ENCODE measurements around the gene STK17B.
"Not testable (repeated sequence)": the region's sequence is repeated elsewhere in the genome, so short reads cannot be mapped to it uniquely, and the experiment has no call there.

STK17B gene

GRCh38 chr2:196105951-196106350, 65.4 kb downstream of the STK17B start:
- DNase-seq = no peak

GRCh38 chr2:196104066-196104465, 67.3 kb downstream of the STK17B start:
- DNase-seq = no peak

GRCh38 chr2:196103626-196104025, 67.8 kb downstream of the STK17B start:
- no peak for DNase-seq

GRCh38 chr2:196101325-196101991, 69.9 kb downstream of the STK17B start:
- peak; percentile 79 for DNase-seq

GRCh38 chr2:196099916-196100315, 71.5 kb downstream of the STK17B start:
- no peak for DNase-seq

- no peak for DNase-seq
Measured at GRCh38 chr2:196097864-196098660, 73.3 kb downstream of the STK17B start.

GRCh38 chr2:196096982-196097745, 74.2 kb downstream of the STK17B start:
- peak; percentile 63 for DNase-seq

GRCh38 chr2:196096264-196096663, 75.1 kb downstream of the STK17B start:
- no peak for DNase-seq

- DNase-seq = not testable (repeated sequence)
Measured at GRCh38 chr2:196089448-196089847, 81.9 kb downstream of the STK17B start.

- DNase-seq = peak; percentile 48
Measured at GRCh38 chr2:196088203-196088602, 83.2 kb downstream of the STK17B start.

GRCh38 chr2:196086517-196087368, 84.6 kb downstream of the STK17B start:
- DNase-seq = no peak

- DNase-seq = no peak
Measured at GRCh38 chr2:196083601-196084000, 87.8 kb downstream of the STK17B start.

Measured in NCI-H69 (cell line).